Measurements from ENCODE around the gene FUT1. TPM values are rescaled to one million over a fixed set of nuclear protein-coding genes. Genes with fewer than 3 reads are reported as not detected.
"Not testable (repeated sequence)": the region's sequence is repeated elsewhere in the genome, so short reads cannot be mapped to it uniquely, and the experiment has no call there.

The FUT1 gene
- total RNA-seq, 2 experiments from 2014 or later = 0.14 to 0.22 TPM

DNA sequence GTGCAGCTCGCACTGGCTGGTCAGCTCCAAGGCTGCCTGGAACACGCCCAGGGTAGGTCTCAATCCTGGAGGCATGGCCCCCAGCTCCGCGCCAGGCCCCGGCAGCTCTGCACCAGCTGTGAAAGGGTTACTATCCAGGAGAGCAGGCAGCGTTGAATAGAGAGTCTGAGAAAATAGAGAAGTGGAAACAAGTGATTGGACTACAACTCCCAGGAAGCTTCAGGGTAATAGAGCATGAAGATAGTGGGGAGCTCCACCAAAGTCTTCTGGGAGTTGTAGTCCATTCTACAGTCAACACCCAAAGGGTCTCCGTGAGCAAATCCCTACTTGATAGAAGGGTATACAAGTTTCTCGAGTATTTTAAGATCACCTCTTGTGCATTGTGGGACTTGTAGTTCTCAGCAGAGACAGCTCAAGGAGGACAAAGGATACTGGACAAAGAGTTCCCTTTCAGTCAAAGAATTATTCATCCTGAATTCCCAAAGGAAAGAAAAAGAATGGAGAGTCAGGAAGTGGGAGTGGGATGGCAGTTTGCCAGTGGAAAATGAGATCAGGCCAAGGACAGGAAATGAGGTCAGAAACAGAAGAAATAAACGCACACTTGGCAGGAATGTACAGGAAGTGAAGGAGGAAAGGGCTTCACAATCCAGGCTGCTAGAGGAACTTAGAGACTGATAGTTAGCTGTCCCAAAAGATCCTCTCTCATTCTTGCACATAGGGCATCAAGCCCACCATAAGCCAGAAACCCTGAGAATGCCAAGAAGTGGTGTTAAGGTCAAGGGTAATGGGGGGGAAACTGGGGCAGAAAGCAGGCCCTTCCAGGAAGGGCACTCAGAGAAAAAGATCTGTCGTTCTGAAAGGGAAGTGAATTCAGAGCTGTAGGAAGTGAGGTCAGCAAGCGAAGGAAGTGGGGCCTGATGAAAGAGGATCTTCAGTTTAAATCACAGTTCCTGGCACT, 27.4 kb downstream of the FUT1 start:
- H3K36me3 Mint-ChIP-seq = peaks cover 22% of the 10 kb centered on the region
- ATAC-seq (ENCODE audit: low read depth) = peak; percentile 17
- DNase-seq = no peak
- POLR2A ChIA-PET = interaction anchor here (0.6 to 1.4 kb wide), 5 partner anchors 9 to 176 kb away, joined by 3 to 7 read pairs (median 4); partner anchors contain the start of gene PPP1R15A
- no peaks in the 10 kb centered on the region for H3K27me3 Mint-ChIP-seq
- peaks cover 24% of the 10 kb centered on the region for H3K4me1 Mint-ChIP-seq
- peaks cover 16% of the 10 kb centered on the region for H3K9me3 Mint-ChIP-seq
- H3K27ac Mint-ChIP-seq = peak overlapping the region; percentile 92
- peak overlapping the region; percentile 34 for H3K4me3 Mint-ChIP-seq

GRCh38 chr19:48722196-48722708, 30.2 kb downstream of the FUT1 start:
- DNase-seq (no peak), ATAC-seq (ENCODE audit: low read depth) (no peak)
- Mint-ChIP-seq H3K4me1 (peaks cover 24% of the 10 kb centered on the region), H3K36me3 (peaks cover 20% of the 10 kb centered on the region), H3K27ac (no peak overlapping the region), H3K9me3 (peaks cover 12% of the 10 kb centered on the region), H3K4me3 (no peak overlapping the region), H3K27me3 (no peaks in the 10 kb centered on the region)
- POLR2A ChIA-PET = no interaction called here

- peaks cover 1% of the 10 kb centered on the region for H3K27me3 Mint-ChIP-seq
- peak; percentile 97 for ATAC-seq (ENCODE audit: low read depth)
- peak; percentile 87 for DNase-seq
Measured at GRCh38 chr19:48720613-48721296, 31.7 kb downstream of the FUT1 start.

DNA sequence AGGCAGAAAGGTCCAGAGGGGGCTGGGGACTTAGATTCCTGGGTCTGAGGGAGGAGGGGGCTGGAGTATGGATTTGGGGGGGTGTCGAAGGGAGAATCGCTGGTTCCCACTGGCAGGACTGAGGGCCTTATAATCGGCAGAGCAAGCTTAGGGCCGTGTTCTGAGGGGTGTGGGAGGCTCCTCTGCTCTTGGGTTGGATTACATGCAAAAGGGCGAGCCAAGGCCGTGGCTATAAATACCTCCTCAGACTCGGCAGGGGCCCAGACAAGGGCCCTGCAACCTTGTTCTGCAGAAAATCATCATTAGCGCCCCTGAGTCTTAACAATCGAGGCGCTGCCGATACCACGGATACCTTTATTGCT, 32.2 kb downstream of the FUT1 start:
- Mint-ChIP-seq H3K27me3 (peaks cover 1% of the 10 kb centered on the region), H3K4me1 (peaks cover 12% of the 10 kb centered on the region), H3K9me3 (peaks cover 5% of the 10 kb centered on the region), H3K27ac (peak overlapping the region; percentile 94), H3K36me3 (peaks cover 6% of the 10 kb centered on the region), H3K4me3 (peak overlapping the region; percentile 88)
- DNase-seq (no peak), ATAC-seq (ENCODE audit: low read depth) (peak; percentile 8)
- POLR2A ChIA-PET = interaction anchor here (0.7 to 1.5 kb wide), 4 partner anchors 19 to 101 kb away, joined by 4 read pairs; partner anchors contain the start of genes RPL18 and SPHK2

More at GRCh38 chr19:48720613-48721296, 31.7 kb downstream of the FUT1 start:
- Mint-ChIP-seq H3K4me1 (peaks cover 17% of the 10 kb centered on the region), H3K4me3 (peak overlapping the region; percentile 88), H3K27ac (peak overlapping the region; percentile 94), H3K36me3 (peaks cover 11% of the 10 kb centered on the region), H3K9me3 (peaks cover 8% of the 10 kb centered on the region)
- POLR2A ChIA-PET = interaction anchor here (0.7 to 1.5 kb wide), 5 partner anchors 18 to 101 kb away, joined by 3 to 4 read pairs (median 4); partner anchors contain the start of genes RPL18 and SPHK2

DNA sequence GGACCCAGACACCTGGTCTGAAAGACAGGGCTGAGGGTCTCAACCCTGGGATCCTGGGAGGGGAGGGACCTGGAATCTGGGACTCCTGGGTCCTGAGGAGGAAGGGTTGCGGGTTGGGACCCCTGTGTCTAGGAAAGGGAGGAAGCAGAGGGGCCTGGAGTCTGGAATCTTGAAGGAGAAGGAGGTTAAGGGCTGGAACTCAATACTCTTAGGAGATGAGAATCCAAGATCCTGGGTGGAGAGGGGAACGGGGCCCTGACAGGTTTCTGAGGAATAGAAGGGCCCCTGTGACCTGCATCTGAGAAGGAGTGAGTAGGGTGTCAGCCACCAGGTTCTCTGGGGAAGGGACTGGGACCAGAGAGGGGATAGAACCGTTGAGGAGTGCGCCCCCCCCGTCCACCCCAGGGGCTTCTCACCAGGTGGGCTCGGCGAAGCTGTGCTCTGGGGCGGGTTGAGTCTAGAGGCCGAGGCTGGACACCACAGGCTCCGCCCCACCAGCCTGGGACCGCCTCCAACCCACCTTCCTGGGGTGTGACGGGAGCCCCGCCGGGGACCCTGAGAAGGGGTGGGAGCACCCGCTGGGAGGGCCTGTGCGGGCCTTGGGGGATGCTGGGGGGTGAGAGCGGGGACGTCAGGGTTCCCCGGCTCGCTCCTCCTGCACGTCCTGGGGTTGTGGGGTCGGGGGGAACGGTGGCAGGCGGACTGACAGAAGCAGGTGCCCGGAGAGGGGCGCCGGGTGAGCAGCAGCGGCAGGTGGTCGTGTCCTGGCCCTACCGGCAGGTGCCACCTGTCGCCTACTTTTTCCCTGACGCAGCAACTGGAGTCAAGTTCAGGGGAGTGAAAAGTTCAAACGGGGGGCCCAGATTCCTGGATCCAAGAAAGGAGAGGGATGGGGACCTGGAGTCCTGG, 32.9 kb downstream of the FUT1 start, which contains the start of gene MAMSTR:
MAMSTR (minus strand) TSS at position 463 of the 909 bp plus-strand sequence. CDS start 694 bp downstream, outside the sequence.
- H3K27me3 Mint-ChIP-seq = peaks cover 1% of the 10 kb centered on the region
- peaks cover 11% of the 10 kb centered on the region for H3K4me1 Mint-ChIP-seq
- POLR2A ChIA-PET = no interaction called here
- peak within 1 kb of the TSS; percentile 94 for H3K27ac Mint-ChIP-seq
- H3K36me3 Mint-ChIP-seq = no peaks in the 10 kb centered on the region
- DNase-seq (no peak), ATAC-seq (ENCODE audit: low read depth) (no peak)
- H3K4me3 Mint-ChIP-seq = peak within 1 kb of the TSS; percentile 88
- no peaks in the 10 kb centered on the region for H3K9me3 Mint-ChIP-seq

DNA sequence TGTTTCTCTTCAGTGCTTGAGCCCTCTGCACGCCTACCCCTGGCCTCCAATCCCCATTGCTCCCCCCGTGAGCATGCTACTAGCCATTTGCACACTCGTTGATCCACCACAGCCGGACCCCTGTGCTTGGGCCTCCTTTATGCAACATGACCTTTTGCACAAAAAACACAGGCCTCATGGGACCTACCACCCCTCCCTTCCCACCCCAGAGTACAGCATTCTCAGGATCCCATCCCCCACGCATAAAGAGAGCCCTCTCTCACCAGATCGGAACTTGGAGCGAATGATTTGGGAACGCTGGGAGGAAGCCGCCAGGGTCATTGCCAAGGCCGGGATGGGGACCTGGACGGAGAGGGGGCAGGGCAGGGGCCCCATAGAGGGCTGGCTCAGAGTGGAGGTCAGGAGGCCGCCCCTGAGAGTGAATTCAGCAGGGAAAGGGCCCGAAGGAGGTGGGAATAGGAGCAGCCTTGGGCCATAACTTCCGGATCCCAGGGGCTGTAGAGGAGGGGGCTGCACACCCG, 33.7 kb downstream of the FUT1 start:
- no peaks in the 10 kb centered on the region for H3K36me3 Mint-ChIP-seq
- H3K4me1 Mint-ChIP-seq = peaks cover 12% of the 10 kb centered on the region
- no peaks in the 10 kb centered on the region for H3K9me3 Mint-ChIP-seq
- DNase-seq (no peak), ATAC-seq (ENCODE audit: low read depth) (no peak)
- H3K4me3 Mint-ChIP-seq = no peak overlapping the region
- POLR2A ChIA-PET = no interaction called here
- no peak overlapping the region for H3K27ac Mint-ChIP-seq
- peaks cover 1% of the 10 kb centered on the region for H3K27me3 Mint-ChIP-seq

GRCh38 chr19:48718106-48718505, 34.3 kb downstream of the FUT1 start:
- H3K4me1 Mint-ChIP-seq = peaks cover 12% of the 10 kb centered on the region
- H3K36me3 Mint-ChIP-seq; DNase-seq; H3K27ac Mint-ChIP-seq; POLR2A ChIA-PET; H3K4me3 Mint-ChIP-seq; H3K9me3 Mint-ChIP-seq; H3K27me3 Mint-ChIP-seq; ATAC-seq (ENCODE audit: low read depth): not testable (repeated sequence)

DNA sequence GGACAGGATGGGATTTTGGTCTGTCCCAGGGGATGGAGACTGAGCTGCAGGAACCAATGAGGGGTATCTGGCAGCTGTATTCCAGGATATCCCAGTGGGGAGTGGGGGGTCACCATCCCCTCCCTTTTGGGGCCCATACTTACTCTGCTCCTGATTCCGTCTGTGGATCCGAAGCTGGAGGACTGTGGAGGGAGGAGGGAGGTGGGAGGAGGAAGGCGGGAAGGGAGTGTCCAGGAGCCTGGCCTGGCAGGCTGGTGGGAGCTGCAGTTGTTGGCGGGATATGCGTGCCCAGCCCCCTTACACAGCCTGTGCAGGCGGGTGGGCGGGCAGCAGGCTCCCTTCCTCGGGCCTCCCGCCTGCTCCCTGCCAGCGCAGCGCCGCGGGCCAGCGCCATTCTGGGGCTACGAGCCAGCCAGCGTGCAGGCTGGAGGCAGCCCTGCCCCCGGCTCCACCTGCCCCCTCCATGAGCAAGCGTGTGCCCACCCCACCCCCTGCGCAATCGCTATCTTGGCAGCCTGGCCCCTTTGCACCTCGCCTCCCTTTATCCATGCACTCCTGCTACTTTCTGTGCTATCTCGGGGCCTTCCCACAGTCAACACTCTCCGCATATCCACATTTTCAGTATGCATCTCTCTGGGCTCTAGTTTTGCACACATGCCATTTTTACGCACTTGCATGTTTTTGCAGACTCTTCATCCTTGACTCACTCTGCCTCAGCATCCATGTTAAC, 35.7 kb downstream of the FUT1 start:
- Mint-ChIP-seq H3K36me3 (peaks cover 2% of the 10 kb centered on the region), H3K4me3 (no peak overlapping the region), H3K27ac (no peak overlapping the region), H3K4me1 (peaks cover 13% of the 10 kb centered on the region), H3K9me3 (no peaks in the 10 kb centered on the region), H3K27me3 (peaks cover 1% of the 10 kb centered on the region)
- no peak for ATAC-seq (ENCODE audit: low read depth)
- POLR2A ChIA-PET = interaction anchor here (0.7 to 1.3 kb wide), 4 partner anchors 9 to 29 kb away, joined by 3 to 6 read pairs (median 3); no protein-coding TSS in a partner anchor
- no peak for DNase-seq

DNA sequence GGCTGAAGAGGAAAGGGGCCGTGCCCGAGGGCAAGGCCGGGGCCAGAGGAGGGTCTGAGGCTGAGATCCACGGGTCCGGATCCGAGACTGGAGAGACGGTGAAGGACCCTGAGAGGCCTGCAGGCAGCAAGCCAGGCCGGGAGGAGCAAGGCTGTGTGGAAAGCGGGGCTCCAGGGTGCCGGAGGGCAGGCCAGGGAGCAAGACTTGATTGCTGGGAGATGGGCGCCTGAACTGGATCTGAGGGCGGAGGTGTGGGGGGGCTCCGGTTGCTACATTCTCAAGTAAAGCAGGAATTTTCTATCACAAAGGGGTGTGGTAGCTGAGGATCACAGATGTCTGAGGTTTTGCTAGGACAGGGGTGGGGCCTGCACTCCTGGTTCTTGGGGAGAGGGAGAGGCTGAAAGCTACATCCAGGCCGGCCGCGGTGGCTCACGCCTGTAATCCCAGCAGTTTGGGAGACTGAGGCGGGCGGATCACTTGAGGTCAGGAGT, 36.7 kb downstream of the FUT1 start:
- peaks cover 2% of the 10 kb centered on the region for H3K9me3 Mint-ChIP-seq
- peaks cover 10% of the 10 kb centered on the region for H3K4me1 Mint-ChIP-seq
- POLR2A ChIA-PET = interaction anchor here (0.9 to 1.3 kb wide), 3 partner anchors 10 to 23 kb away, joined by 3 to 6 read pairs (median 3); no protein-coding TSS in a partner anchor
- peak overlapping the region; percentile 16 for H3K27ac Mint-ChIP-seq
- peaks cover 1% of the 10 kb centered on the region for H3K27me3 Mint-ChIP-seq
- no peak for ATAC-seq (ENCODE audit: low read depth)
- DNase-seq = no peak
- H3K36me3 Mint-ChIP-seq = peaks cover 5% of the 10 kb centered on the region
- H3K4me3 Mint-ChIP-seq = peak overlapping the region; percentile 18

GRCh38 chr19:48714759-48715675, 37.4 kb downstream of the FUT1 start:
- peaks cover 7% of the 10 kb centered on the region for H3K4me1 Mint-ChIP-seq
- peaks cover 6% of the 10 kb centered on the region for H3K36me3 Mint-ChIP-seq
- peaks cover 2% of the 10 kb centered on the region for H3K9me3 Mint-ChIP-seq
- no peak for DNase-seq
- peak overlapping the region; percentile 85 for H3K27ac Mint-ChIP-seq
- POLR2A ChIA-PET = interaction anchor here (0.9 to 1.2 kb wide), 2 partner anchors 13 to 24 kb away, joined by 3 to 6 read pairs; no protein-coding TSS in a partner anchor
- no peak for ATAC-seq (ENCODE audit: low read depth)
- peaks cover 1% of the 10 kb centered on the region for H3K27me3 Mint-ChIP-seq
- peak overlapping the region; percentile 84 for H3K4me3 Mint-ChIP-seq
